ENCODE data around the gene RAI1. TPM values are rescaled to one million over a fixed set of nuclear protein-coding genes. Genes with fewer than 3 reads are reported as not detected.

Gene RAI1
- total and polyA plus RNA-seq, 10 donors = 5.4 to 61.9 (median 35.2) TPM

DNA sequence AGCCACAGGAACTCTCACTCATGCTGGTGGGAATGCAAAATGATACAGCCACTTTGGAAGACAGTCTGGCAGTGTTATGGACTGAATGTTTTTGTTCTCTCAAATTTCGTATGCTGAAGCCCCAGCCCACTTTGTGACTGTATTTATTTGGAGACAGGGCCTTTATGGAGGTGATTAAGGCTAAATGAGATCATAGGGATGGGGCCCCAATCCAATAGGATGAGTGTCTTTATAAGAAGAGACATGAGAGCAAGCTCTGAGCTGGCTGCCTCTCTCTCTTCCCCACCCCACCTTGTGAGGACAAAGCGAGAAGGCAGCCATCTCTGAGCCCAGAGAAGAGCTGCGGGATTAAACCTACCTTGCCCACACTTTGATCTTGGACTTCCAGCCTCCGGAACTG is 21.9 kb upstream of the RAI1 start:
- H3K27me3 ChIP-seq (replicated peaks in 1 of 7) = no peaks in the 10 kb centered on the region
- no peaks in the 10 kb centered on the region for H3K36me3 ChIP-seq

DNA sequence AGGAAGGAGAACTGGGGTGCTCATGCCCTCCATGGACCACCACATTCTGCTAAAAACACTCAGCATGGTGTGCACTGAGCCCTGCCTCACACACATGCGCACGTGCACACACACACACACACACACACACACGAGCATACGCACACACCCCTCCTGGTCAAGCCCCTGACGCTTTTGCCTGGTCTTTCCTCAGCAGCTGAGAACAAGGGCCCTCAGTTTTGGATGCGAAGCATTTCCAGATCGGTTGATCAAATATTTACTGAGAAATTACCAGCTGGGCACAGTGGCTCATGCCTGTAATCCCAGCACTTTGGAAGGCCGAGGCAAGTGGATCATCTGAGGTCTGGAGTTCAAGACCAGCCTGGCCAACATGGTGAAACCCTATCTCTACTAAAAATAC is 20.1 kb upstream of the RAI1 start:
- intact Hi-C loops (cut with DNase I; ENCODE audit: low total_unique reads) = no loop called here
- H3K9me3 ChIP-seq = peaks cover 0 to 28% (median 19%) of the 10 kb centered on the region in 8 donors
- H3K4me1 ChIP-seq = peaks cover 3 to 24% (median 13%) of the 10 kb centered on the region in 6 donors
- H3K27me3 ChIP-seq (replicated peaks in 1 of 7) = no peaks in the 10 kb centered on the region
- no peak overlapping the region for H3K4me3 ChIP-seq
- 89 to 97% (median 90%) methylated on average over 8 of the region's 8 CpGs for WGBS, 5 donors
- H3K36me3 ChIP-seq = no peaks in the 10 kb centered on the region
- TF ChIP-seq POLR2A (IDR thresholded peaks at IDR 0.05) = no peak
- TF ChIP-seq, protein P1, sequence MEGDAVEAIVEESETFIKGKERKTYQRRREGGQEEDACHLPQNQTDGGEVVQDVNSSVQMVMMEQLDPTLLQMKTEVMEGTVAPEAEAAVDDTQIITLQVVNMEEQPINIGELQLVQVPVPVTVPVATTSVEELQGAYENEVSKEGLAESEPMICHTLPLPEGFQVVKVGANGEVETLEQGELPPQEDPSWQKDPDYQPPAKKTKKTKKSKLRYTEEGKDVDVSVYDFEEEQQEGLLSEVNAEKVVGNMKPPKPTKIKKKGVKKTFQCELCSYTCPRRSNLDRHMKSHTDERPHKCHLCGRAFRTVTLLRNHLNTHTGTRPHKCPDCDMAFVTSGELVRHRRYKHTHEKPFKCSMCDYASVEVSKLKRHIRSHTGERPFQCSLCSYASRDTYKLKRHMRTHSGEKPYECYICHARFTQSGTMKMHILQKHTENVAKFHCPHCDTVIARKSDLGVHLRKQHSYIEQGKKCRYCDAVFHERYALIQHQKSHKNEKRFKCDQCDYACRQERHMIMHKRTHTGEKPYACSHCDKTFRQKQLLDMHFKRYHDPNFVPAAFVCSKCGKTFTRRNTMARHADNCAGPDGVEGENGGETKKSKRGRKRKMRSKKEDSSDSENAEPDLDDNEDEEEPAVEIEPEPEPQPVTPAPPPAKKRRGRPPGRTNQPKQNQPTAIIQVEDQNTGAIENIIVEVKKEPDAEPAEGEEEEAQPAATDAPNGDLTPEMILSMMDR (IDR thresholded peaks at IDR 0.05 in 8 of 11, conservative IDR thresholded peaks at IDR 0.05 in 3 of 11) = no peak
- TF ChIP-seq POLR2AphosphoS5 (IDR thresholded peaks at IDR 0.05) = no peak
- no peak overlapping the region for H3K27ac ChIP-seq
- no peak for DNase-seq

More for the DNA sequence above, 21.9 kb upstream of the RAI1 start:
- 86 to 96% (median 91%) methylated on average over 4 of the region's 4 CpGs for WGBS, 5 donors
- Histone ChIP-seq H3K9me3 (peaks cover 0 to 28% (median 20%) of the 10 kb centered on the region in 8 donors), H3K27ac (no peak overlapping the region), H3K4me3 (no peak overlapping the region), H3K4me1 (peaks cover 3 to 24% (median 13%) of the 10 kb centered on the region in 6 donors)
- TF ChIP-seq, protein P1 (IDR thresholded peaks at IDR 0.05 in 8 of 11, conservative IDR thresholded peaks at IDR 0.05 in 3 of 11) = no peak
- TF ChIP-seq POLR2AphosphoS5 (IDR thresholded peaks at IDR 0.05) = no peak
- TF ChIP-seq POLR2A (IDR thresholded peaks at IDR 0.05) = no peak
- DNase-seq = no peak
- intact Hi-C loops (cut with DNase I; ENCODE audit: low total_unique reads) = no loop called here

DNA sequence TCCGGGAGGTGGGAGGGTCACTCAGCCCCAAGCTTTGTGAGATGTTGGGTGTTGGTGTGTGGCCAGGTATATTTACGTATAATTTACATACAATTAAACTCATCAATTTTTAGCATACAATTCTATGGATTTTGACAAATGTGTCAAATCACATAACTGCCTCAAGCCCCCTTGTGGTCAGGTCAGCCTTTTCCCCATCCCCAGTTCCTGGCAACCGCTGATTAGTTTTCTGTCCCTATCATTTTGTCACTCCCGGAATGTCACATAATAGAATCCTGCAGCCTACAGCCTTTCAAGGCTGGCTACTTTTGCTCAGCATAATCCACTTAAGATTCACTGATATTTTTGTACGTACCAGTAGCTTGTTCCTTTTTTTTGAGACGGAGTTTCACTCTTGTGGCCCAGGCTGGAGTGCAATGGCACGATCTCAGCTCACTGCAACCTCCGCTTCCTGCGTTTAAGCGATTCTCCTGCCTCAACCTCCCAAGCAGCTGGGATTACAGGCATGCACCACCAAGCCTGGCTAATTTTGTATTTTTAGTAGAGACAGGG is 19.3 kb upstream of the RAI1 start:
- TF ChIP-seq POLR2A (IDR thresholded peaks at IDR 0.05) (no peak), POLR2AphosphoS5 (IDR thresholded peaks at IDR 0.05) (no peak)
- TF ChIP-seq, protein P1 (IDR thresholded peaks at IDR 0.05 in 8 of 11, conservative IDR thresholded peaks at IDR 0.05 in 3 of 11) = no peak
- Histone ChIP-seq H3K36me3 (no peaks in the 10 kb centered on the region), H3K27ac (no peak overlapping the region), H3K9me3 (peaks cover 0 to 27% (median 18%) of the 10 kb centered on the region in 8 donors), H3K27me3 (replicated peaks in 1 of 7) (no peaks in the 10 kb centered on the region), H3K4me1 (peaks cover 3 to 24% (median 13%) of the 10 kb centered on the region in 6 donors), H3K4me3 (no peak overlapping the region)
- WGBS, 5 donors = 66 to 80% (median 74%) methylated on average over 10 of the region's 10 CpGs
- intact Hi-C loops (cut with DNase I; ENCODE audit: low total_unique reads) = no loop called here
- DNase-seq = no peak

DNA sequence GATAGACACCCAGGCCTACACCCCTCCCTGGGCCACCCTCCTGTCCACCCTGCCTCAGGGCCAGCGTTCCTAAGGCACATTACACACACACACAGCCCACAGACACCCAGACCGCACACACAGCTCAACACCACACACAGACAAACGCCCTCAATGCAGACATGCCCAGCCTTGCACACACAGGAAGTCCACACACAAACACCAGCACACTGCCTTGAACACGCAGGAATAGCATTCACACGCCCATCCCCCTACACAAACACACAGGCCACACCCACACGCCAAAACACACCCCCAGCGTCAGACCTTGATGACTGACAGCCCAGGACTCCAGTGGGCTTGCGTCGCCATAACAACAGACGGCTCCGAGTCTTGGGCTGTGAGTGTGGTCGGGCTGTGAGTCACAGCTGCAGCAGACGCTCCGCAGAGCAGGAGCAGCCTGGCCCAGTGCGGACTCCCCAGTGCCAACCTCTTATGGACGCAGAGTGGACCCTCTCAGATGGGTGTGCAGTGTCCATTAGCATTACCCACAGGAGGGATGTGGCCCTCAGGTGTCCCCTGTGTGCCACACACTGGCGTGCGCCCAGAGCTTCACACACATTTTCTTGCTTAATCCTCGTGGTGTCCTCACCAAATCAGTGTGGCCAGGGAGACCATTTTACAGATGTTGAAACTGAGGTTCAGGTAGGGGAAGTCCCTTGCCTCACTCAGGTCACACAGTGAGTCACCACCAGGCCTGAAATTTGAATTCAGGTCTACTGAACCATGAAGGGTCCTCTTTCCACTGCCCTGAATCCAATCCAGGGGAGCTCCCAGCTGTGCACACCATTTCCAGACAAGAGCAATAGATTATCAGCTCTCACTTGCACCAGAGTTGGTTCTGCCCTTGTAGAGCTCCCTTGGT is 17.8 kb upstream of the RAI1 start:
- peak overlapping the region in 1 of 8 donors; percentile 42 for H3K4me3 ChIP-seq
- peaks cover 0 to 14% (median 11%) of the 10 kb centered on the region in 8 donors for H3K9me3 ChIP-seq
- peak overlapping the region in 4 of 8 donors; percentile 1 to 57 (median 22) for H3K27ac ChIP-seq
- WGBS, 5 donors = 28 to 41% (median 31%) methylated on average over 9 to 19 of the region's 19 CpGs
- intact Hi-C loops (cut with DNase I; ENCODE audit: low total_unique reads) = no loop called here
- DNase-seq = peak; percentile 88
- peaks cover 3 to 24% (median 13%) of the 10 kb centered on the region in 6 donors for H3K4me1 ChIP-seq
- no peaks in the 10 kb centered on the region for H3K36me3 ChIP-seq
- TF ChIP-seq, protein P1 (IDR thresholded peaks at IDR 0.05 in 8 of 11, conservative IDR thresholded peaks at IDR 0.05 in 3 of 11) = no peak
- peak; percentile 11 to 71 (median 58) for TF ChIP-seq POLR2AphosphoS5 (IDR thresholded peaks at IDR 0.05)
- H3K27me3 ChIP-seq (replicated peaks in 1 of 7) = no peaks in the 10 kb centered on the region

Data from spleen (tissue), 11 donors.